GM23338 (cell line): ENCODE data around the gene JAZF1. TPM values are rescaled to one million over a fixed set of nuclear protein-coding genes. Genes with fewer than 3 reads are reported as not detected.

Source experiments
- ATAC-seq: fragments of 200-7000 bp; cut with Tn5 transposase; 3 replicates; pipeline ENCODE4 v1.9.1; 2020
- DNase-seq: peaks from one replicate; pipeline ENCODE4 v3.0.0-alpha.2; 2015; ENCODE audit warnings: low spot score
- H2AFZ ChIP-seq: fragments of 200-600 bp; sonication (generic); 2 replicates; pipeline ENCODE4 v1.8.0; 2016; ENCODE audit warnings: antibody characterized with exemption, mild to moderate bottlenecking, moderate library complexity
- H3F3A ChIP-seq: fragments of 200-600 bp; sonication (generic); replicated peaks from 2 replicates; pipeline ENCODE4 v1.8.0; 2017; ENCODE audit warnings: antibody characterized with exemption, mixed run types, low read depth
- H3K27ac ChIP-seq: fragments of 200-600 bp; sonication (generic); 2 replicates; pipeline ENCODE4 v1.6.1; 2016; ENCODE audit warnings: low read depth
- H3K27me3 ChIP-seq: fragments of 200-600 bp; sonication (generic); 2 replicates; pipeline ENCODE4 v1.8.0; 2016; ENCODE audit warnings: mild to moderate bottlenecking, mixed run types, moderate library complexity; ENCODE audit not compliant: insufficient read depth
- H3K36me3 ChIP-seq: fragments of 200-600 bp; sonication (generic); 2 replicates; pipeline ENCODE4 v1.8.0; 2016; ENCODE audit warnings: mild to moderate bottlenecking; ENCODE audit not compliant: insufficient read depth
- H3K4me1 ChIP-seq: fragments of 200-600 bp; sonication (generic); 2 replicates; pipeline ENCODE4 v1.8.0; 2016; ENCODE audit warnings: mild to moderate bottlenecking, moderate library complexity; ENCODE audit not compliant: insufficient read depth
- H3K4me2 ChIP-seq: fragments of 200-600 bp; sonication (generic); 2 replicates; pipeline ENCODE4 v1.7.1; 2017; ENCODE audit warnings: mixed run types
- H3K4me3 ChIP-seq: fragments of 200-600 bp; sonication (generic); 2 replicates; pipeline ENCODE4 v1.6.1; 2016; ENCODE audit warnings: mixed run types
- H3K79me2 ChIP-seq: fragments of 200-600 bp; sonication (generic); replicated peaks from 2 replicates; pipeline ENCODE4 v1.8.0; 2017; ENCODE audit warnings: mild to moderate bottlenecking; ENCODE audit not compliant: insufficient read depth
- H3K9me2 ChIP-seq: fragments of 200-600 bp; sonication (generic); 2 replicates; pipeline ENCODE4 v1.8.0; 2017; ENCODE audit not compliant: insufficient read depth
- H4K20me1 ChIP-seq: fragments of 200-600 bp; sonication (generic); replicated peaks from 2 replicates; pipeline ENCODE4 v1.8.0; 2017; ENCODE audit warnings: mild to moderate bottlenecking; ENCODE audit not compliant: insufficient read depth
- H3K27ac Mint-ChIP-seq: 2 replicates; pipeline ENCODE4 v1.8.0; 2020; ENCODE audit warnings: inconsistent platforms, mild to moderate bottlenecking, moderate library complexity, mixed read lengths
- H3K27me3 Mint-ChIP-seq: 3 replicates; pipeline ENCODE4 v1.8.0; 2022; ENCODE audit warnings: low read depth, mild to moderate bottlenecking, moderate library complexity, mixed read lengths, inconsistent platforms; ENCODE audit not compliant: insufficient read depth, poor library complexity
- H3K36me3 Mint-ChIP-seq: 3 replicates; pipeline ENCODE4 v1.8.0; 2021; ENCODE audit warnings: low read depth, mild to moderate bottlenecking, inconsistent platforms, moderate library complexity, mixed read lengths
- H3K4me1 Mint-ChIP-seq: 3 replicates; pipeline ENCODE4 v1.8.0; 2020; ENCODE audit warnings: mild to moderate bottlenecking, inconsistent platforms, mixed read lengths
- H3K4me3 Mint-ChIP-seq: 3 replicates; pipeline ENCODE4 v1.8.0; 2021; ENCODE audit warnings: moderate library complexity, mild to moderate bottlenecking, inconsistent platforms, mixed read lengths
- H3K9me3 Mint-ChIP-seq: 3 replicates; pipeline ENCODE4 v1.8.0; 2020; ENCODE audit warnings: moderate library complexity, mild to moderate bottlenecking, inconsistent platforms, mixed read lengths
- CREB1 ChIP-seq: fragments of 250-450 bp; sonication (Bioruptor Pico); IDR thresholded peaks from 2 replicates; pipeline ENCODE4 v1.5.0; 2020; ENCODE audit warnings: low read depth, mild to moderate bottlenecking, moderate library complexity
- EZH2 ChIP-seq: fragments of 200-600 bp; sonication (generic); IDR thresholded peaks from one replicate; pipeline ENCODE4 v1.8.0; 2017; ENCODE audit warnings: antibody characterized with exemption, mild to moderate bottlenecking, low read depth; ENCODE audit not compliant: unreplicated experiment
- EZH2phosphoT487 ChIP-seq: fragments of 200-600 bp; sonication (generic); IDR thresholded peaks from one replicate; pipeline ENCODE4 v1.8.1; 2018; ENCODE audit warnings: antibody characterized with exemption; ENCODE audit not compliant: unreplicated experiment
- JUNB ChIP-seq: IDR thresholded peaks from one replicate; pipeline ENCODE4 v1.6.1; 2016; ENCODE audit warnings: antibody characterized with exemption; ENCODE audit not compliant: unreplicated experiment
- NANOG ChIP-seq: IDR thresholded peaks from 2 replicates; pipeline ENCODE4 v1.6.1; 2016; ENCODE audit warnings: antibody characterized with exemption, borderline replicate concordance
- POLR2AphosphoS5 ChIP-seq: IDR thresholded peaks from 2 replicates; pipeline ENCODE4 v1.6.1; 2016; ENCODE audit warnings: antibody characterized with exemption, low read depth
- STAT1 ChIP-seq: IDR thresholded peaks from one replicate; pipeline ENCODE4 v1.6.1; 2016; ENCODE audit warnings: antibody characterized with exemption; ENCODE audit not compliant: unreplicated experiment
- ZNF114 ChIP-seq: fragments of 250-450 bp; sonication (Bioruptor Pico); IDR thresholded peaks from 2 replicates; pipeline ENCODE4 v1.5.0; 2020; ENCODE audit warnings: mild to moderate bottlenecking, moderate library complexity
- ZNF331 ChIP-seq: fragments of 250-450 bp; sonication (Bioruptor Pico); IDR thresholded peaks from 2 replicates; pipeline ENCODE4 v1.5.0; 2020; ENCODE audit warnings: low read depth, mild to moderate bottlenecking, moderate library complexity
- polyA plus RNA-seq: library from polyadenylated mRNA; unstranded; fragments of >200 nt; fragmentation: Nextera tagmentation; extraction: Ambion mirVana; gene quantifications from 2 replicates; pipeline ENCODE4 v1.2.1, GENCODE V29; 2016
- total RNA-seq: library from RNA; depleted of rRNA; stranded (reverse); fragments of >200 nt; shearing (Covaris generic); gene quantifications from 2 replicates; pipeline ENCODE4 v1.2.3, GENCODE V29; 2014
- TF ChIP-seq, protein P1 (sequence below): IDR thresholded peaks from 2 replicates; pipeline ENCODE4 v1.6.1; 2016; ENCODE audit warnings: antibody characterized with exemption
- TF ChIP-seq, protein P2 (sequence below): IDR thresholded peaks from one replicate; pipeline ENCODE4 v1.6.1; 2018; ENCODE audit warnings: antibody characterized with exemption; ENCODE audit not compliant: unreplicated experiment
- TF ChIP-seq, protein P3 (sequence below): fragments of 250-450 bp; sonication (Bioruptor Pico); IDR thresholded peaks from 2 replicates; pipeline ENCODE4 v1.5.0; 2020; ENCODE audit warnings: mild to moderate bottlenecking, moderate library complexity
- TF ChIP-seq, protein P4 (sequence below), 2 experiments: fragments of 200-600 bp in 1 of 2; sonication (generic) in 1 of 2; conservative IDR thresholded peaks; 2 replicates each; pipeline versions ENCODE4 v1.5.1 to v1.6.1; 2016 to 2017; ENCODE audit warnings: antibody characterized with exemption in 2 of 2, low read depth in 2 of 2, mild to moderate bottlenecking in 2 of 2, moderate library complexity in 1 of 2

JAZF1 gene
- total and polyA plus RNA-seq, 2 experiments from 2014 or later = 12.2 to 22.2 TPM

DNA sequence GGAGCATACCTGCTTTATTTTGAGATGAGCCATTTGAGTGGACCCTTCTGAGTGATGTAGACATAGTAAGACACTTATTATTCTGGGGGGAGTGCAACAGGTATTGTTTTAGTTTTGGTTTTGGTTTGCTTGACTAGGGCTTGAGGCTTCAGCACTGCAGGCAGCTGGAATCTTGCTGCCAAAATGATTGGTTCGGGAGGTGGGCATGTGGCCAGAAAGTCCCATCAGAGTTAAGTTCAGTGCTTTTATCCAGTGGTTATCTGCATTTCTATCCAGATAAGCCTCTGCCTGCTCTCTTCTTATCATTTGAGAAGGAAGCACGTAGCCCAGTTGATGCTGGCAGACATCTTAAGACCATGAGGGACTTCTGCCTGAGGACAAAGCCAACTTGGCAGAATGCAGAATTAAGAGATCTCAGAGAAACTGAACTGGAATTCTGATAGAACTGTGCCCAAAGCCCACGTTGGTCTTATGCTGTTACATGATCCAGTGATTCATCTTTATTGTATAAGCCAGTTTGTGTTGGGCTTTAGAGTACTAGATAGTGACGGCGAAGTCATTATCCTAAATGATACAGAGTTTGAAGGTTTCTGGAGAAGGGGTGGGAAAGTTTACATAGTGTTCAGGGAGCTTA is 9.6 kb upstream of the JAZF1 start:
- Mint-ChIP-seq H3K4me1 (peaks cover 36% of the 10 kb centered on the region), H3K27me3 (peaks cover 3% of the 10 kb centered on the region), H3K27ac (no peak overlapping the region), H3K4me3 (no peak overlapping the region), H3K36me3 (no peaks in the 10 kb centered on the region), H3K9me3 (no peaks in the 10 kb centered on the region)
- H3K79me2 ChIP-seq = no peaks in the 10 kb centered on the region
- TF ChIP-seq JUNB (no peak), STAT1 (no peak), ZNF331 (CRISPR knock-in tag) (no peak), POLR2AphosphoS5 (no peak), EZH2phosphoT487 (no peak), CREB1 (CRISPR knock-in tag) (no peak), EZH2 (no peak), ZNF114 (no peak), NANOG (no peak)
- TF ChIP-seq, protein P1, sequence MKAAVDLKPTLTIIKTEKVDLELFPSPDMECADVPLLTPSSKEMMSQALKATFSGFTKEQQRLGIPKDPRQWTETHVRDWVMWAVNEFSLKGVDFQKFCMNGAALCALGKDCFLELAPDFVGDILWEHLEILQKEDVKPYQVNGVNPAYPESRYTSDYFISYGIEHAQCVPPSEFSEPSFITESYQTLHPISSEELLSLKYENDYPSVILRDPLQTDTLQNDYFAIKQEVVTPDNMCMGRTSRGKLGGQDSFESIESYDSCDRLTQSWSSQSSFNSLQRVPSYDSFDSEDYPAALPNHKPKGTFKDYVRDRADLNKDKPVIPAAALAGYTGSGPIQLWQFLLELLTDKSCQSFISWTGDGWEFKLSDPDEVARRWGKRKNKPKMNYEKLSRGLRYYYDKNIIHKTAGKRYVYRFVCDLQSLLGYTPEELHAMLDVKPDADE = no peak
- TF ChIP-seq, protein P2, sequence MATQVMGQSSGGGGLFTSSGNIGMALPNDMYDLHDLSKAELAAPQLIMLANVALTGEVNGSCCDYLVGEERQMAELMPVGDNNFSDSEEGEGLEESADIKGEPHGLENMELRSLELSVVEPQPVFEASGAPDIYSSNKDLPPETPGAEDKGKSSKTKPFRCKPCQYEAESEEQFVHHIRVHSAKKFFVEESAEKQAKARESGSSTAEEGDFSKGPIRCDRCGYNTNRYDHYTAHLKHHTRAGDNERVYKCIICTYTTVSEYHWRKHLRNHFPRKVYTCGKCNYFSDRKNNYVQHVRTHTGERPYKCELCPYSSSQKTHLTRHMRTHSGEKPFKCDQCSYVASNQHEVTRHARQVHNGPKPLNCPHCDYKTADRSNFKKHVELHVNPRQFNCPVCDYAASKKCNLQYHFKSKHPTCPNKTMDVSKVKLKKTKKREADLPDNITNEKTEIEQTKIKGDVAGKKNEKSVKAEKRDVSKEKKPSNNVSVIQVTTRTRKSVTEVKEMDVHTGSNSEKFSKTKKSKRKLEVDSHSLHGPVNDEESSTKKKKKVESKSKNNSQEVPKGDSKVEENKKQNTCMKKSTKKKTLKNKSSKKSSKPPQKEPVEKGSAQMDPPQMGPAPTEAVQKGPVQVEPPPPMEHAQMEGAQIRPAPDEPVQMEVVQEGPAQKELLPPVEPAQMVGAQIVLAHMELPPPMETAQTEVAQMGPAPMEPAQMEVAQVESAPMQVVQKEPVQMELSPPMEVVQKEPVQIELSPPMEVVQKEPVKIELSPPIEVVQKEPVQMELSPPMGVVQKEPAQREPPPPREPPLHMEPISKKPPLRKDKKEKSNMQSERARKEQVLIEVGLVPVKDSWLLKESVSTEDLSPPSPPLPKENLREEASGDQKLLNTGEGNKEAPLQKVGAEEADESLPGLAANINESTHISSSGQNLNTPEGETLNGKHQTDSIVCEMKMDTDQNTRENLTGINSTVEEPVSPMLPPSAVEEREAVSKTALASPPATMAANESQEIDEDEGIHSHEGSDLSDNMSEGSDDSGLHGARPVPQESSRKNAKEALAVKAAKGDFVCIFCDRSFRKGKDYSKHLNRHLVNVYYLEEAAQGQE = no peak
- TF ChIP-seq, protein P3, sequence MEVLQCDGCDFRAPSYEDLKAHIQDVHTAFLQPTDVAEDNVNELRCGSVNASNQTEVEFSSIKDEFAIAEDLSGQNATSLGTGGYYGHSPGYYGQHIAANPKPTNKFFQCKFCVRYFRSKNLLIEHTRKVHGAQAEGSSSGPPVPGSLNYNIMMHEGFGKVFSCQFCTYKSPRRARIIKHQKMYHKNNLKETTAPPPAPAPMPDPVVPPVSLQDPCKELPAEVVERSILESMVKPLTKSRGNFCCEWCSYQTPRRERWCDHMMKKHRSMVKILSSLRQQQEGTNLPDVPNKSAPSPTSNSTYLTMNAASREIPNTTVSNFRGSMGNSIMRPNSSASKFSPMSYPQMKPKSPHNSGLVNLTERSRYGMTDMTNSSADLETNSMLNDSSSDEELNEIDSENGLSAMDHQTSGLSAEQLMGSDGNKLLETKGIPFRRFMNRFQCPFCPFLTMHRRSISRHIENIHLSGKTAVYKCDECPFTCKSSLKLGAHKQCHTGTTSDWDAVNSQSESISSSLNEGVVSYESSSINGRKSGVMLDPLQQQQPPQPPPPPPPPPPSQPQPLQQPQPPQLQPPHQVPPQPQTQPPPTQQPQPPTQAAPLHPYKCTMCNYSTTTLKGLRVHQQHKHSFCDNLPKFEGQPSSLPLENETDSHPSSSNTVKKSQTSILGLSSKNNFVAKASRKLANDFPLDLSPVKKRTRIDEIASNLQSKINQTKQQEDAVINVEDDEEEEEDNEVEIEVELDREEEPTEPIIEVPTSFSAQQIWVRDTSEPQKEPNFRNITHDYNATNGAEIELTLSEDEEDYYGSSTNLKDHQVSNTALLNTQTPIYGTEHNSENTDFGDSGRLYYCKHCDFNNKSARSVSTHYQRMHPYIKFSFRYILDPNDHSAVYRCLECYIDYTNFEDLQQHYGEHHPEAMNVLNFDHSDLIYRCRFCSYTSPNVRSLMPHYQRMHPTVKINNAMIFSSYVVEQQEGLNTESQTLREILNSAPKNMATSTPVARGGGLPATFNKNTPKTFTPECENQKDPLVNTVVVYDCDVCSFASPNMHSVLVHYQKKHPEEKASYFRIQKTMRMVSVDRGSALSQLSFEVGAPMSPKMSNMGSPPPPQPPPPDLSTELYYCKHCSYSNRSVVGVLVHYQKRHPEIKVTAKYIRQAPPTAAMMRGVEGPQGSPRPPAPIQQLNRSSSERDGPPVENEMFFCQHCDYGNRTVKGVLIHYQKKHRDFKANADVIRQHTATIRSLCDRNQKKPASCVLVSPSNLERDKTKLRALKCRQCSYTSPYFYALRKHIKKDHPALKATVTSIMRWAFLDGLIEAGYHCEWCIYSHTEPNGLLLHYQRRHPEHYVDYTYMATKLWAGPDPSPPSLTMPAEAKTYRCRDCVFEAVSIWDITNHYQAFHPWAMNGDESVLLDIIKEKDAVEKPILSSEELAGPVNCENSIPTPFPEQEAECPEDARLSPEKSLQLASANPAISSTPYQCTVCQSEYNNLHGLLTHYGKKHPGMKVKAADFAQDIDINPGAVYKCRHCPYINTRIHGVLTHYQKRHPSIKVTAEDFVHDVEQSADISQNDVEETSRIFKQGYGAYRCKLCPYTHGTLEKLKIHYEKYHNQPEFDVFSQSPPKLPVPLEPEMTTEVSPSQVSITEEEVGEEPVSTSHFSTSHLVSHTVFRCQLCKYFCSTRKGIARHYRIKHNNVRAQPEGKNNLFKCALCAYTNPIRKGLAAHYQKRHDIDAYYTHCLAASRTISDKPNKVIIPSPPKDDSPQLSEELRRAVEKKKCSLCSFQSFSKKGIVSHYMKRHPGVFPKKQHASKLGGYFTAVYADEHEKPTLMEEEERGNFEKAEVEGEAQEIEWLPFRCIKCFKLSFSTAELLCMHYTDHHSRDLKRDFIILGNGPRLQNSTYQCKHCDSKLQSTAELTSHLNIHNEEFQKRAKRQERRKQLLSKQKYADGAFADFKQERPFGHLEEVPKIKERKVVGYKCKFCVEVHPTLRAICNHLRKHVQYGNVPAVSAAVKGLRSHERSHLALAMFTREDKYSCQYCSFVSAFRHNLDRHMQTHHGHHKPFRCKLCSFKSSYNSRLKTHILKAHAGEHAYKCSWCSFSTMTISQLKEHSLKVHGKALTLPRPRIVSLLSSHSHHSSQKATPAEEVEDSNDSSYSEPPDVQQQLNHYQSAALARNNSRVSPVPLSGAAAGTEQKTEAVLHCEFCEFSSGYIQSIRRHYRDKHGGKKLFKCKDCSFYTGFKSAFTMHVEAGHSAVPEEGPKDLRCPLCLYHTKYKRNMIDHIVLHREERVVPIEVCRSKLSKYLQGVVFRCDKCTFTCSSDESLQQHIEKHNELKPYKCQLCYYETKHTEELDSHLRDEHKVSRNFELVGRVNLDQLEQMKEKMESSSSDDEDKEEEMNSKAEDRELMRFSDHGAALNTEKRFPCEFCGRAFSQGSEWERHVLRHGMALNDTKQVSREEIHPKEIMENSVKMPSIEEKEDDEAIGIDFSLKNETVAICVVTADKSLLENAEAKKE (CRISPR knock-in tag) = no peak
- TF ChIP-seq, protein P4, sequence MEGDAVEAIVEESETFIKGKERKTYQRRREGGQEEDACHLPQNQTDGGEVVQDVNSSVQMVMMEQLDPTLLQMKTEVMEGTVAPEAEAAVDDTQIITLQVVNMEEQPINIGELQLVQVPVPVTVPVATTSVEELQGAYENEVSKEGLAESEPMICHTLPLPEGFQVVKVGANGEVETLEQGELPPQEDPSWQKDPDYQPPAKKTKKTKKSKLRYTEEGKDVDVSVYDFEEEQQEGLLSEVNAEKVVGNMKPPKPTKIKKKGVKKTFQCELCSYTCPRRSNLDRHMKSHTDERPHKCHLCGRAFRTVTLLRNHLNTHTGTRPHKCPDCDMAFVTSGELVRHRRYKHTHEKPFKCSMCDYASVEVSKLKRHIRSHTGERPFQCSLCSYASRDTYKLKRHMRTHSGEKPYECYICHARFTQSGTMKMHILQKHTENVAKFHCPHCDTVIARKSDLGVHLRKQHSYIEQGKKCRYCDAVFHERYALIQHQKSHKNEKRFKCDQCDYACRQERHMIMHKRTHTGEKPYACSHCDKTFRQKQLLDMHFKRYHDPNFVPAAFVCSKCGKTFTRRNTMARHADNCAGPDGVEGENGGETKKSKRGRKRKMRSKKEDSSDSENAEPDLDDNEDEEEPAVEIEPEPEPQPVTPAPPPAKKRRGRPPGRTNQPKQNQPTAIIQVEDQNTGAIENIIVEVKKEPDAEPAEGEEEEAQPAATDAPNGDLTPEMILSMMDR (conservative IDR thresholded peaks at IDR 0.05; ENCODE audit: low read depth in 2 of 2) = no peak
- H3K36me3 ChIP-seq = peaks cover 3% of the 10 kb centered on the region; the same call in 1 of the 2 replicates
- H3F3A ChIP-seq = no peaks in the 10 kb centered on the region
- peak overlapping the region; percentile 19; the same call in 1 of the 2 replicates for H3K4me2 ChIP-seq
- H3K9me2 ChIP-seq = 0 out of 2 replicates have a peak, but pooled peaks cover 8% of the 10 kb centered on the region
- no peak for ATAC-seq
- peaks cover 40% of the 10 kb centered on the region for H3K4me1 ChIP-seq
- no peak overlapping the region for H3K27ac ChIP-seq
- no peaks in the 10 kb centered on the region for H4K20me1 ChIP-seq
- H3K27me3 ChIP-seq = 0 out of 2 replicates have a peak, but pooled peaks cover 2% of the 10 kb centered on the region
- no peak overlapping the region for H3K4me3 ChIP-seq
- DNase-seq = no peak
- peak overlapping the region; percentile 56 for H2AFZ ChIP-seq
